ENCODE results near the gene GREB1. TPM values are rescaled to one million over a fixed set of nuclear protein-coding genes. Genes with fewer than 3 reads are reported as not detected.

Gene GREB1
- total RNA-seq, 2 donors from 2014 or later = 3.1 to 7.6 TPM

DNA sequence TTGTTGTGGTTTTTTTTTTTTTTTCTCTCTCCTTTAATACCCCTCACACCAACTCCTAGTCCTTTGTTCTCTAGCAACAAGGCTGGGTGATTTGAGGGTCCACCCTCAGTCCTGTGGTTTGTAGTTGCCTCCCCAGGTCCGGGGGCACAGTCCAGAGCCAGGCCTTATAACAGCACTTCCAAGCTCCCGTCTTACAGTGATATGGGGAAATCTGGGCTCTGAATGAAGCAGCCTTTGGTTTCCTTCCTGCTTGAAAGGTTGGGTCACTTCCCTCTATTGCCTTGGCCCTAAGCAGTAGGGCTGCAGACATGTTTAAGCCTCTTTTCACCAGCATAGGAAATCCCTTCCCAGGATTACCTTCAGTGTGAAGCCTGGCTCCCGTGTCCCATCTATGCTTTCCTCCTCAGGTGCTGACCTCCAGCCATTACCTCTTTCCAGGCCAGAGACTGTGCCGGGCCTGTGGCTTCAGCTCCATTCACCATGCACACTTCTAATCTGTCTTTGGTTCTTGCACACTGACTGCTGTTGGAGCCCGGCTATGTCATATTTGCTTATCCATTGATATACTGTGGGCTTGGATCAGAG is 157.3 kb downstream of the GREB1 start:
- no peaks in the 10 kb centered on the region for H3K36me3 ChIP-seq
- TF ChIP-seq, protein P1, sequence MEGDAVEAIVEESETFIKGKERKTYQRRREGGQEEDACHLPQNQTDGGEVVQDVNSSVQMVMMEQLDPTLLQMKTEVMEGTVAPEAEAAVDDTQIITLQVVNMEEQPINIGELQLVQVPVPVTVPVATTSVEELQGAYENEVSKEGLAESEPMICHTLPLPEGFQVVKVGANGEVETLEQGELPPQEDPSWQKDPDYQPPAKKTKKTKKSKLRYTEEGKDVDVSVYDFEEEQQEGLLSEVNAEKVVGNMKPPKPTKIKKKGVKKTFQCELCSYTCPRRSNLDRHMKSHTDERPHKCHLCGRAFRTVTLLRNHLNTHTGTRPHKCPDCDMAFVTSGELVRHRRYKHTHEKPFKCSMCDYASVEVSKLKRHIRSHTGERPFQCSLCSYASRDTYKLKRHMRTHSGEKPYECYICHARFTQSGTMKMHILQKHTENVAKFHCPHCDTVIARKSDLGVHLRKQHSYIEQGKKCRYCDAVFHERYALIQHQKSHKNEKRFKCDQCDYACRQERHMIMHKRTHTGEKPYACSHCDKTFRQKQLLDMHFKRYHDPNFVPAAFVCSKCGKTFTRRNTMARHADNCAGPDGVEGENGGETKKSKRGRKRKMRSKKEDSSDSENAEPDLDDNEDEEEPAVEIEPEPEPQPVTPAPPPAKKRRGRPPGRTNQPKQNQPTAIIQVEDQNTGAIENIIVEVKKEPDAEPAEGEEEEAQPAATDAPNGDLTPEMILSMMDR (IDR thresholded peaks at IDR 0.05) = no peak
- no peak for DNase-seq (ENCODE audit: low spot score)
- H3K27ac ChIP-seq = no peak overlapping the region
- H3K9me3 ChIP-seq = no peaks in the 10 kb centered on the region
- no peaks in the 10 kb centered on the region for H3K27me3 ChIP-seq
- peaks cover 0 to 23% of the 10 kb centered on the region in 2 donors for H3K4me1 ChIP-seq
- no peak overlapping the region for H3K4me3 ChIP-seq

Small RNA genes within 50 kb of the gene (microRNA-seq; reads per million reads assigned to microRNA genes)
- 0 reads per million in 2 donors for gene MIR4429 (ENCODE audit: borderline number of aligned reads in 2 of 2, borderline replicate concordance in 1 of 2)

Other genes starting within 250 kb of the GREB1 start
- 10 to 100 TPM; 32.3 to 32.6 TPM for gene ROCK2, start 189.4 kb upstream of the GREB1 start, total RNA-seq
- 10 to 100 TPM; 19.1 to 20.2 TPM for gene E2F6, start 67.9 kb upstream of the GREB1 start, total RNA-seq
- not detected for gene NTSR2, start 136.2 kb downstream of the GREB1 start, total RNA-seq
- 10 to 100 TPM; 21.0 to 27.4 TPM for gene LPIN1, start 212.6 kb downstream of the GREB1 start, total RNA-seq